H1 (cell line): ENCODE data around the gene CMSS1. TPM values are rescaled to one million over a fixed set of nuclear protein-coding genes. Genes with fewer than 3 reads are reported as not detected.

Experiments used
- CTCF ChIA-PET: fragments of 300-600 bp; sonication (Branson Sonifier 250); formaldehyde crosslinking; loops from one replicate; lab custom pipeline; 2021; ENCODE audit not compliant: partially characterized antibody; lab: Charles Lee
- POLR2A ChIA-PET: fragments of 300-600 bp; sonication (Branson Sonifier 250); formaldehyde crosslinking; loops from one replicate; lab custom pipeline; 2021; ENCODE audit warnings: inconsistent platforms; ENCODE audit not compliant: partially characterized antibody; lab: Charles Lee
- DNase-seq, 2 experiments: peaks; one replicate each; pipeline versions ENCODE4 v3.0.0 to v3.0.0-alpha.2; 2010 to 2022; ENCODE audit warnings: low spot score in 2 of 2, low read depth in 1 of 2, mixed read lengths in 1 of 2
- FAIRE-seq: peaks from 2 replicates; lab custom pipeline; 2011; peaks lifted over from hg19 to GRCh38; lab: Jason Lieb, UNC
- H2AFZ ChIP-seq: 2 replicates; pipeline ENCODE4 v1.8.1; 2012; ENCODE audit warnings: low read length, inconsistent platforms
- H2AK5ac ChIP-seq: 2 replicates; pipeline ENCODE4 v1.6.1; 2013; ENCODE audit warnings: low read depth, low read length
- H2BK120ac ChIP-seq: replicated peaks from 2 replicates; pipeline ENCODE3; 2013; ENCODE audit warnings: low read depth, low read length, inconsistent platforms
- H2BK12ac ChIP-seq: 2 replicates; pipeline ENCODE4 v1.6.1; 2013; ENCODE audit warnings: low read depth, low read length
- H2BK15ac ChIP-seq: 2 replicates; pipeline ENCODE4 v1.6.1; 2013; ENCODE audit warnings: low read length
- H2BK20ac ChIP-seq: 2 replicates; pipeline ENCODE4 v1.6.1; 2013; ENCODE audit warnings: low read length
- H2BK5ac ChIP-seq: 2 replicates; pipeline ENCODE4 v1.6.1; 2013; ENCODE audit warnings: low read depth, low read length
- H3K14ac ChIP-seq: 2 replicates; pipeline ENCODE4 v1.6.1; 2013; ENCODE audit warnings: inconsistent platforms; ENCODE audit not compliant: insufficient read length
- H3K18ac ChIP-seq: 2 replicates; pipeline ENCODE4 v1.6.1; 2013; ENCODE audit warnings: low read length; ENCODE audit errors: extremely low read depth
- H3K23ac ChIP-seq: 2 replicates; pipeline ENCODE4 v1.6.1; 2013; ENCODE audit warnings: inconsistent platforms; ENCODE audit not compliant: insufficient read length
- H3K23me2 ChIP-seq: 2 replicates; pipeline ENCODE4 v1.6.1; 2013; ENCODE audit warnings: low read depth, low read length
- H3K27ac ChIP-seq: 2 replicates; pipeline ENCODE4 v1.6.1; 2011; ENCODE audit warnings: low read depth, low read length, inconsistent platforms
- H3K27me3 ChIP-seq, 4 experiments: replicated peaks in 1 of 4; 1 replicate in 1 of 4; 2 replicates in 3 of 4; pipeline versions ENCODE4 v1.6.1 to v1.8.1; 2011 to 2013; ENCODE audit warnings: low read length in 3 of 4, mild to moderate bottlenecking in 3 of 4, inconsistent platforms in 2 of 4, mixed read lengths in 2 of 4, moderate library complexity in 1 of 4; ENCODE audit not compliant: control insufficient read depth in 3 of 4, insufficient read depth in 3 of 4; ENCODE audit errors: extremely low read depth in 1 of 4
- H3K36me3 ChIP-seq, 4 experiments: 2 replicates each; pipeline versions ENCODE4 v1.6.1 to v1.8.1; 2011 to 2013; ENCODE audit warnings: mild to moderate bottlenecking in 4 of 4, low read length in 3 of 4, moderate library complexity in 2 of 4, control low read depth in 1 of 4, inconsistent platforms in 1 of 4; ENCODE audit not compliant: insufficient read depth in 4 of 4, control insufficient read depth in 2 of 4
- H3K4ac ChIP-seq: replicated peaks from 2 replicates; pipeline ENCODE3; 2013; ENCODE audit warnings: low read length, low read depth, mixed read lengths, inconsistent platforms; ENCODE audit not compliant: insufficient read length
- H3K4me1 ChIP-seq, 4 experiments: replicated peaks in 1 of 4; 1 replicate in 1 of 4; 2 replicates in 3 of 4; pipeline versions ENCODE4 v1.6.1 to v1.8.1; 2011 to 2013; ENCODE audit warnings: low read length in 3 of 4, inconsistent platforms in 2 of 4, mixed read lengths in 1 of 4; ENCODE audit not compliant: insufficient read depth in 4 of 4, control insufficient read depth in 3 of 4
- H3K4me2 ChIP-seq, 2 experiments: 2 replicates each; pipeline versions ENCODE4 v1.6.1 to v1.8.1; 2011 to 2013; ENCODE audit warnings: low read depth in 2 of 2, low read length in 2 of 2, control low read depth in 1 of 2, inconsistent platforms in 1 of 2, mild to moderate bottlenecking in 1 of 2; ENCODE audit not compliant: insufficient read depth in 1 of 2
- H3K4me3 ChIP-seq, 4 experiments: fragments of 200-600, 300-600 bp in 1 of 4; sonication (generic), shearing (Covaris generic), sonication (Bioruptor Twin) in 1 of 4; 2 replicates each; pipeline versions ENCODE4 v1.5.1 to v1.8.1; 2011 to 2016; ENCODE audit warnings: low read length in 4 of 4, low read depth in 3 of 4, control low read depth in 2 of 4, inconsistent platforms in 2 of 4, mild to moderate bottlenecking in 2 of 4, mixed read lengths in 1 of 4, moderate library complexity in 1 of 4; ENCODE audit not compliant: insufficient read depth in 2 of 4; ENCODE audit errors: extremely low read depth in 1 of 4
- H3K56ac ChIP-seq: replicated peaks from 2 replicates; pipeline ENCODE3; 2013; ENCODE audit warnings: low read depth, mild to moderate bottlenecking, mixed read lengths, low read length, inconsistent platforms; ENCODE audit not compliant: insufficient read length
- H3K79me1 ChIP-seq: 2 replicates; pipeline ENCODE4 v1.6.1; 2013; ENCODE audit warnings: low read depth, low read length, control low read depth
- H3K79me2 ChIP-seq, 2 experiments: 2 replicates each; pipeline versions ENCODE4 v1.6.1 to v1.8.1; 2012 to 2013; ENCODE audit warnings: low read length in 2 of 2, mild to moderate bottlenecking in 2 of 2, inconsistent platforms in 1 of 2; ENCODE audit not compliant: insufficient read depth in 2 of 2, control insufficient read depth in 1 of 2
- H3K9ac ChIP-seq, 4 experiments: replicated peaks in 1 of 4; 1 replicate in 1 of 4; 2 replicates in 3 of 4; pipeline versions ENCODE4 v1.6.1 to v1.8.1; 2011 to 2013; ENCODE audit warnings: low read depth in 3 of 4, low read length in 3 of 4, control low read depth in 2 of 4, mild to moderate bottlenecking in 2 of 4, moderate library complexity in 2 of 4, inconsistent platforms in 1 of 4; ENCODE audit errors: extremely low read depth in 1 of 4
- H3K9me3 ChIP-seq, 2 experiments: 2 replicates each; pipeline versions ENCODE4 v1.6.1 to v1.8.1; 2012 to 2013; ENCODE audit warnings: mild to moderate bottlenecking in 2 of 2, moderate library complexity in 2 of 2, control low read depth in 1 of 2, inconsistent platforms in 1 of 2, low read depth in 1 of 2, low read length in 1 of 2, mixed read lengths in 1 of 2; ENCODE audit not compliant: insufficient read depth in 2 of 2
- H4K20me1 ChIP-seq, 2 experiments: replicated peaks in 1 of 2; 2 replicates each; pipeline versions ENCODE3 to v1.8.1; 2011 to 2013; ENCODE audit warnings: inconsistent platforms in 2 of 2, low read length in 2 of 2, mild to moderate bottlenecking in 1 of 2; ENCODE audit not compliant: insufficient read depth in 2 of 2, control insufficient read depth in 1 of 2
- H4K5ac ChIP-seq: 2 replicates; pipeline ENCODE4 v1.6.1; 2013; ENCODE audit warnings: low read length, low read depth, mixed read lengths, inconsistent platforms; ENCODE audit not compliant: insufficient read length
- H4K8ac ChIP-seq: 2 replicates; pipeline ENCODE4 v1.8.0; 2013; ENCODE audit warnings: mild to moderate bottlenecking, moderate library complexity, low read length, inconsistent platforms; ENCODE audit not compliant: insufficient read depth; ENCODE audit errors: extremely low read depth
- H4K91ac ChIP-seq: replicated peaks from 2 replicates; pipeline ENCODE3; 2013; ENCODE audit warnings: low read length, mixed read lengths, inconsistent platforms; ENCODE audit not compliant: insufficient read length
- CBX5 ChIP-seq: fragments of 300-800, 300-1000 bp; sonication (generic); IDR thresholded peaks from 2 replicates; pipeline ENCODE4 v1.7.1; 2016; ENCODE audit warnings: antibody characterized with exemption, low read length, low read depth
- EP300 ChIP-seq, 2 experiments: IDR thresholded peaks; 1 replicate in 1 of 2; 2 replicates in 1 of 2; pipeline ENCODE4 v1.6.1; 2011 to 2012; ENCODE audit warnings: low read depth in 2 of 2, low read length in 2 of 2, mild to moderate bottlenecking in 2 of 2, borderline replicate concordance in 1 of 2, inconsistent platforms in 1 of 2, moderate library complexity in 1 of 2
- FOSL1 ChIP-seq: IDR thresholded peaks from 2 replicates; pipeline ENCODE4 v1.6.1; 2011; ENCODE audit warnings: mild to moderate bottlenecking, low read depth, low read length, moderate library complexity; ENCODE audit not compliant: insufficient read depth
- NANOG ChIP-seq: IDR thresholded peaks from 2 replicates; pipeline ENCODE4 v1.6.1; 2011; ENCODE audit warnings: low read length, low read depth, mild to moderate bottlenecking, inconsistent platforms; ENCODE audit not compliant: insufficient read depth, poor library complexity, severe bottlenecking
- POU5F1 ChIP-seq: IDR thresholded peaks from 2 replicates; pipeline ENCODE4 v1.6.1; 2011; ENCODE audit warnings: low read depth, mild to moderate bottlenecking, low read length, moderate library complexity
- SP1 ChIP-seq: IDR thresholded peaks from 2 replicates; pipeline ENCODE4 v1.6.1; 2011; ENCODE audit warnings: low read depth, low read length
- SUZ12 ChIP-seq: fragments of 200-600 bp; sonication (generic); IDR thresholded peaks from 2 replicates; pipeline ENCODE4 v1.6.1; 2012; ENCODE audit warnings: mild to moderate bottlenecking, inconsistent platforms, low read length, moderate library complexity, mixed read lengths
- WGBS, 2 experiments: shearing (Covaris generic) in 1 of 2; methylation state at CpG; one replicate each; pipeline versions ENCODE4 v1.1.6 to v1.1.7; 2013 to 2015; ENCODE audit warnings: low lambda C conversion rate in 2 of 2, mixed read lengths in 2 of 2, inconsistent platforms in 1 of 2, low coverage in 1 of 2, missing lambda C conversion rate in 1 of 2; ENCODE audit not compliant: insufficient replicate concordance in 2 of 2, insufficient coverage in 1 of 2, insufficient read length in 1 of 2; ENCODE audit errors: extremely low coverage in 1 of 2, missing lambda C conversion rate in 1 of 2; 5-methylcytosine and 5-hydroxymethylcytosine counted together
- polyA plus RNA-seq, 7 experiments: library from polyadenylated mRNA; depleted of rRNA in 3 of 7; stranded (reverse) in 5 of 7; unstranded in 2 of 7; fragments of >200 nt in 5 of 7; fragments of 200-250 nt in 2 of 7; gene quantifications; 1 replicate in 5 of 7; 2 replicates in 1 of 7; 4 replicates in 1 of 7; pipeline versions ENCODE4 v1.2.1 to v1.2.3, GENCODE V29; 2011 to 2013; ENCODE audit warnings: missing spikeins in 2 of 7, mixed read lengths in 2 of 7
- total RNA-seq: library from RNA; stranded (reverse); fragmentation: NEBNext Ultra II Directional; extraction: Animal tissue kit (Norgen Biotek cat#: 25700); gene quantifications from 2 replicates; pipeline ENCODE4 v1.2.1, GENCODE V29; 2021
- TF ChIP-seq, protein P1 (sequence below), 3 experiments: IDR thresholded peaks; 1 replicate in 2 of 3; 2 replicates in 1 of 3; pipeline versions ENCODE4 v1.5.1 to v1.6.1; 2011; ENCODE audit warnings: low read length in 3 of 3, mild to moderate bottlenecking in 3 of 3, inconsistent platforms in 2 of 3, low read depth in 1 of 3, moderate library complexity in 1 of 3; ENCODE audit not compliant: insufficient read depth in 1 of 3; ENCODE audit errors: control extremely low read depth in 1 of 3
- TF ChIP-seq, protein P2 (sequence below): IDR thresholded peaks from 2 replicates; pipeline ENCODE4 v1.6.1; 2011; ENCODE audit warnings: low read length, improper control_type of control experiment

CMSS1 gene
- total and polyA plus RNA-seq, 2 of the 8 experiments (the other 6 are each of a cell fraction or from before 2014, with no cell fraction given) = 15.2 to 75.1 TPM

GRCh38 chr3:99848433-99848832 lies 30.8 kb downstream of the CMSS1 start:
- 91% methylated on average over 6 of the region's 6 CpGs; no CpG with 5 or more reads in 1 of the 2 experiments for WGBS, 2 experiments
- H2BK20ac ChIP-seq = no peak overlapping the region
- no peak overlapping the region; the same call in 1 of the 2 replicates for H2AK5ac ChIP-seq
- FAIRE-seq (no peak), DNase-seq (no peak)
- no peak overlapping the region for H2BK5ac ChIP-seq
- peaks cover 0 to 35% of the 10 kb centered on the region in 2 experiments; a peak in 2 of 4 replicates for H3K79me2 ChIP-seq
- H3K18ac ChIP-seq = no peak overlapping the region
- no peak overlapping the region for H4K5ac ChIP-seq
- H3K4ac ChIP-seq = no peak overlapping the region
- no peak overlapping the region for H4K91ac ChIP-seq
- TF ChIP-seq SP1 = no peak
- TF ChIP-seq NANOG = no peak
- no peak for TF ChIP-seq EP300 (IDR thresholded peaks at IDR 0.05; ENCODE audit: borderline replicate concordance in 1 of 2, low read depth in 2 of 2, low read length in 2 of 2)
- TF ChIP-seq SUZ12 = no peak
- TF ChIP-seq, protein P1, sequence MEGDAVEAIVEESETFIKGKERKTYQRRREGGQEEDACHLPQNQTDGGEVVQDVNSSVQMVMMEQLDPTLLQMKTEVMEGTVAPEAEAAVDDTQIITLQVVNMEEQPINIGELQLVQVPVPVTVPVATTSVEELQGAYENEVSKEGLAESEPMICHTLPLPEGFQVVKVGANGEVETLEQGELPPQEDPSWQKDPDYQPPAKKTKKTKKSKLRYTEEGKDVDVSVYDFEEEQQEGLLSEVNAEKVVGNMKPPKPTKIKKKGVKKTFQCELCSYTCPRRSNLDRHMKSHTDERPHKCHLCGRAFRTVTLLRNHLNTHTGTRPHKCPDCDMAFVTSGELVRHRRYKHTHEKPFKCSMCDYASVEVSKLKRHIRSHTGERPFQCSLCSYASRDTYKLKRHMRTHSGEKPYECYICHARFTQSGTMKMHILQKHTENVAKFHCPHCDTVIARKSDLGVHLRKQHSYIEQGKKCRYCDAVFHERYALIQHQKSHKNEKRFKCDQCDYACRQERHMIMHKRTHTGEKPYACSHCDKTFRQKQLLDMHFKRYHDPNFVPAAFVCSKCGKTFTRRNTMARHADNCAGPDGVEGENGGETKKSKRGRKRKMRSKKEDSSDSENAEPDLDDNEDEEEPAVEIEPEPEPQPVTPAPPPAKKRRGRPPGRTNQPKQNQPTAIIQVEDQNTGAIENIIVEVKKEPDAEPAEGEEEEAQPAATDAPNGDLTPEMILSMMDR (IDR thresholded peaks at IDR 0.05; ENCODE audit: control extremely low read depth in 1 of 3, insufficient read depth in 1 of 3, low read depth in 1 of 3, low read length in 3 of 3) = no peak
- TF ChIP-seq, protein P2, sequence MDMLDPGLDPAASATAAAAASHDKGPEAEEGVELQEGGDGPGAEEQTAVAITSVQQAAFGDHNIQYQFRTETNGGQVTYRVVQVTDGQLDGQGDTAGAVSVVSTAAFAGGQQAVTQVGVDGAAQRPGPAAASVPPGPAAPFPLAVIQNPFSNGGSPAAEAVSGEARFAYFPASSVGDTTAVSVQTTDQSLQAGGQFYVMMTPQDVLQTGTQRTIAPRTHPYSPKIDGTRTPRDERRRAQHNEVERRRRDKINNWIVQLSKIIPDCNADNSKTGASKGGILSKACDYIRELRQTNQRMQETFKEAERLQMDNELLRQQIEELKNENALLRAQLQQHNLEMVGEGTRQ = no peak
- no peak for TF ChIP-seq CBX5
- no peak for TF ChIP-seq POU5F1
- no peak for TF ChIP-seq FOSL1
- H3K36me3 ChIP-seq = no peaks in the 10 kb centered on the region
- H3K14ac ChIP-seq = no peak overlapping the region
- H2AFZ ChIP-seq = no peak overlapping the region
- H4K20me1 ChIP-seq = peaks cover 0 to 2% of the 10 kb centered on the region in 2 experiments
- ChIA-PET POLR2A (no interaction called here), CTCF (interaction anchor here (0.6 to 1.9 kb wide), 2 partner anchors 10 to 27 kb away, joined by 3 to 4 read pairs; no protein-coding TSS in a partner anchor)
- peaks cover 0 to 6% (median 4%) of the 10 kb centered on the region in 4 experiments; a peak in 3 of 7 replicates for H3K4me1 ChIP-seq
- H3K27ac ChIP-seq = no peak overlapping the region
- H3K56ac ChIP-seq = no peak overlapping the region
- H2BK15ac ChIP-seq = no peak overlapping the region
- H3K4me3 ChIP-seq = no peak overlapping the region
- no peaks in the 10 kb centered on the region for H3K9me3 ChIP-seq
- H3K23me2 ChIP-seq = no peaks in the 10 kb centered on the region
- no peak overlapping the region for H3K23ac ChIP-seq
- H3K27me3 ChIP-seq = no peaks in the 10 kb centered on the region
- H3K9ac ChIP-seq = no peak overlapping the region
- H2BK12ac ChIP-seq = no peak overlapping the region; the same call in 1 of the 2 replicates
- H4K8ac ChIP-seq = no peak overlapping the region
- no peak overlapping the region for H3K4me2 ChIP-seq
- peaks cover 6% of the 10 kb centered on the region for H3K79me1 ChIP-seq
- no peak overlapping the region for H2BK120ac ChIP-seq
